ENCODE measurements around the gene PPP1CA. TPM values are rescaled to one million over a fixed set of nuclear protein-coding genes. Genes with fewer than 3 reads are reported as not detected.

The PPP1CA gene
- total RNA-seq, 4 donors from 2014 or later: 164 to 216 (median 191) TPM

DNA sequence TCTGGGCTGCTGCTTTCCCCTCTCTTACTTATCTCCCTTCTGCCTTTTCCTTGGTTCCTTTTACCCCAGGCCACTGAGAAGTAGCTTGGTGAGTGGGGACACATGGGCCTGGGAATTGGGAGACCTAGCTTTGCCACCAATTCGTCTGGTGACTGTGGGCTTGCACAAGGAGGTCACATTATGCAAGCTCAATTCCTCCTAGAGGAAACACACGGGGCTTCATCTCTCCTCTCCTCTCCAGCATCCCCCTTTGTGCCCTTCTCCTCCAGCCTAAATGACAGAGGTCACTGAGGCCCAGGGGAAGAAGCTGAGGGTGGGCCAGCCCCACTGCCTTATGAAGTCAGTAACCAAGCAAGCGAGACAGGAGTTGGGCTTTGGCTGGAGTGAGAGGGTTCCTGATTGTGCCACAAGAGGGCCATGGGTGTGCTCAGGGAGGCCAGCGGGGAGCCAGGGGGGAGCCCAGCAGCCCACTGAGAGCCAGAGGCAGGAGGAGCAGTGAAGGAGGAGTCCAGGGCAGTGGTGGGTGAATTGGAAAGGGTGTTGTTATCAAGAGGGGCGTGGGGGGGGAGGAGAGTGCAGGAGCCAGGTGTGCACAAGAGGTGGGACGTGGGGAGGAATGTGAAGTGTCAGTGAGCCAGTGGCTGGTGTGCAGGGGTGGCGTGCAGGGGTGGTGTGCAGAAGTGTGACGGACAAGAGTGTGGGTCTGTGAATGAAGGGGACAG lies 30.3 kb downstream of the PPP1CA start:
- DNase-seq: peak; percentile 82 to 87
- peak overlapping the region; percentile 94 to 100 (median 95) for H3K27ac ChIP-seq

GRCh38 chr11:67370351-67371076 lies 31.1 kb downstream of the PPP1CA start:
- H3K27me3 ChIP-seq: no peaks in the 10 kb centered on the region
- WGBS, 2 donors: 46 to 47% methylated on average over 11 to 13 of the region's 14 CpGs
- no peak for DNase-seq
- H3K9me3 ChIP-seq: no peaks in the 10 kb centered on the region
- H3K4me1 ChIP-seq: peaks cover 69 to 83% of the 10 kb centered on the region in 2 donors
- intact Hi-C loops (cut with DNase I): no loop called here
- H3K27ac ChIP-seq: peak overlapping the region; percentile 94 to 100 (median 95)
- no peak overlapping the region for H3K4me3 ChIP-seq (replicated peaks in 1 of 3)
- H3K36me3 ChIP-seq: no peaks in the 10 kb centered on the region
- TF ChIP-seq POLR2A (IDR thresholded peaks at IDR 0.05): no peak
- TF ChIP-seq, protein P1, sequence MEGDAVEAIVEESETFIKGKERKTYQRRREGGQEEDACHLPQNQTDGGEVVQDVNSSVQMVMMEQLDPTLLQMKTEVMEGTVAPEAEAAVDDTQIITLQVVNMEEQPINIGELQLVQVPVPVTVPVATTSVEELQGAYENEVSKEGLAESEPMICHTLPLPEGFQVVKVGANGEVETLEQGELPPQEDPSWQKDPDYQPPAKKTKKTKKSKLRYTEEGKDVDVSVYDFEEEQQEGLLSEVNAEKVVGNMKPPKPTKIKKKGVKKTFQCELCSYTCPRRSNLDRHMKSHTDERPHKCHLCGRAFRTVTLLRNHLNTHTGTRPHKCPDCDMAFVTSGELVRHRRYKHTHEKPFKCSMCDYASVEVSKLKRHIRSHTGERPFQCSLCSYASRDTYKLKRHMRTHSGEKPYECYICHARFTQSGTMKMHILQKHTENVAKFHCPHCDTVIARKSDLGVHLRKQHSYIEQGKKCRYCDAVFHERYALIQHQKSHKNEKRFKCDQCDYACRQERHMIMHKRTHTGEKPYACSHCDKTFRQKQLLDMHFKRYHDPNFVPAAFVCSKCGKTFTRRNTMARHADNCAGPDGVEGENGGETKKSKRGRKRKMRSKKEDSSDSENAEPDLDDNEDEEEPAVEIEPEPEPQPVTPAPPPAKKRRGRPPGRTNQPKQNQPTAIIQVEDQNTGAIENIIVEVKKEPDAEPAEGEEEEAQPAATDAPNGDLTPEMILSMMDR (IDR thresholded peaks at IDR 0.05): no peak

More for the DNA sequence above, 30.3 kb downstream of the PPP1CA start:
- intact Hi-C loops (cut with DNase I): no loop called here
- Histone ChIP-seq H3K9me3 (no peaks in the 10 kb centered on the region), H3K4me3 (replicated peaks in 1 of 3) (peak overlapping the region in 1 of 3 donors; percentile 66), H3K27me3 (no peaks in the 10 kb centered on the region), H3K4me1 (peaks cover 61 to 77% of the 10 kb centered on the region in 2 donors), H3K36me3 (no peaks in the 10 kb centered on the region)
- no peak for TF ChIP-seq POLR2A (IDR thresholded peaks at IDR 0.05)
- TF ChIP-seq, protein P1 (IDR thresholded peaks at IDR 0.05): peak; percentile 16 to 78 (median 58)
- WGBS, 2 donors: 26 to 37% methylated on average over 8 of the region's 8 CpGs

DNA sequence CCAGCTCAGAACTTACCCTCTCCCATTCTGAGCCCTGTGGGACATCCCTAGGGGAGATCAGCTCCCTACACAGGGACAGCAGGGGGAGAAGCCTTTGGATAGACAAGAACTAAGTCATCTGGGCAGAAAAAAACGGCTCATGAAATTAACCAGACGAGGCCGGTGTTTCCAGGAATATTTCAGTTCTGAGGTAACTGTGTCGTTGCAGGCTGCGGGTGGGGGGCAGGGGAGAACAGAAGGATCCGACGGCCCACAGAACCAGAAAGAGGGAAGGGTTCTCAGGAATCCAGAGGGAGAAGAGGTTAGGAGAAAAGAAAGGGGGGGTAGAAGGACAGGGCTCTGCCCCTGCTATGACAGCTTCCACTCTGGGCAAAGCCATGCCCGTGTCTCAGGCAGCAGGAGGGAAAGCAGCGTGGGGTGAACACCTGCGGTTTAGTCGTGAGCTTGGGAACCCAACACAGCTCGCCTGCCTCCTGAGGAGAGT lies 31.8 kb downstream of the PPP1CA start:
- peak; percentile 76 to 77 for DNase-seq
- Histone ChIP-seq H3K27ac (peak overlapping the region; percentile 69 to 100 (median 95)), H3K4me3 (replicated peaks in 1 of 3) (no peak overlapping the region), H3K36me3 (no peaks in the 10 kb centered on the region), H3K4me1 (peaks cover 68 to 83% of the 10 kb centered on the region in 2 donors), H3K9me3 (no peaks in the 10 kb centered on the region), H3K27me3 (no peaks in the 10 kb centered on the region)
- intact Hi-C loops (cut with DNase I): no loop called here
- TF ChIP-seq, protein P1 (IDR thresholded peaks at IDR 0.05): no peak
- peak in 1 of 2 donors; percentile 12 for TF ChIP-seq POLR2A (IDR thresholded peaks at IDR 0.05)
- WGBS, 2 donors: 42 to 52% methylated on average over 12 of the region's 12 CpGs

DNA sequence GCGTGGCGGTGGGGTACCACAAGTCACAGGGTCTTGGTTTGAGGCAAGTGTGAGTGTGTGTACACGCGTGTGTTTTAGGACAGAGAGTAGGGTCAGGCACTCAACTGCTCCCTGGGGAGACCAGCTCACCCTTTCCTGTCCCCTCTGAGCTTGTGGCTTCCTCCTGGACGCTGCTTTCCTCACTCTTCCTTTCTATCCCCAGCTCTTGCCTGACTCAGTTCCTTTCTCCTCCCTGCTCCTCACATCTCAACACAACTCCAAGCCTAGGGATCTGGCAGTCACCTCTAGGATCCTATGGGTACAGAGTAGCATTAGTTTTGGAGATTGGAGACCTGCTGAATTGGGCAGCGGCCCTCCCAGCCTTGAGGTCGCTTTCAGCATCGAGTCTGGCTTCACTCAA lies 32.4 kb downstream of the PPP1CA start:
- no peaks in the 10 kb centered on the region for H3K9me3 ChIP-seq
- H3K4me1 ChIP-seq: peaks cover 63 to 83% of the 10 kb centered on the region in 2 donors
- no peak for DNase-seq
- TF ChIP-seq, protein P1 (IDR thresholded peaks at IDR 0.05): no peak
- TF ChIP-seq POLR2A (IDR thresholded peaks at IDR 0.05): no peak
- peak overlapping the region; percentile 3 to 95 (median 69) for H3K27ac ChIP-seq
- no peaks in the 10 kb centered on the region for H3K36me3 ChIP-seq
- 87 to 93% methylated on average over 8 of the region's 8 CpGs for WGBS, 2 donors
- no peak overlapping the region for H3K4me3 ChIP-seq (replicated peaks in 1 of 3)
- intact Hi-C loops (cut with DNase I): no loop called here
- no peaks in the 10 kb centered on the region for H3K27me3 ChIP-seq

All from thyroid gland (tissue), 4 donors.